Measurements from ENCODE around the gene SPEF2.

GRCh38 chr5:35765921-35766320 lies 148.3 kb downstream of the SPEF2 start:
- TF ChIP-seq CTCF (IDR thresholded peaks at IDR 0.05) (no peak), POLR2A (IDR thresholded peaks at IDR 0.05) (no peak), POLR2AphosphoS5 (IDR thresholded peaks at IDR 0.05) (no peak), EP300 (IDR thresholded peaks at IDR 0.05) (no peak)

All from suprapubic skin (tissue), 4 donors.